ENCODE results near the gene ZFP36L2. TPM values are rescaled to one million over a fixed set of nuclear protein-coding genes. Genes with fewer than 3 reads are reported as not detected.
A peak's percentile ranks its signal among the peaks of the same experiment; 100 is the strongest.

Gene ZFP36L2
- total RNA-seq, 1 experiment from 2014 or later: 34.3 TPM

DNA sequence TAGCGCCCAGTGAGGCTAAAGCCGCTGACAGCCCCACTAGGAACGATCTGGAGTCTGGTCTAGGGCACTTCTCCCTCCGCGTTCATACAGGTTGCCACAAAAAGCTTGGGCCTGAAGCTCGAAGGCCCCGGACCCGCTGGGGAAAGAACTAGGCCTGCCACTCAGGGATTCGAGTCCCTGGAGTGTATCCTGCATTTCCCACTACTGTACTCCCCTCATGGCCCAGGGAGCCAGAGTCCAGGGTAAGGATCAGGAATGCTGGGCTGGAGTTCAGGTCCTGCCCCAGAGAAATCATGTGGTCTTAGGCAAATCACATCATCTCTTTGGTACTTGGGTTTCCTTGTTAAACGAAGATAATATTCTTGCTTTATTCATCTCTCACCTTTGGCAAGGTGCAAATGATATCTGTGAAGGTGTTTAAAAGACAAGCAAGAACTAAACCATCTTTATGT lies 1.4 kb upstream of the ZFP36L2 start:
- 0 out of 2 replicates have a peak, but pooled peaks cover 4% of the 10 kb centered on the region for H4K20me1 ChIP-seq (ENCODE audit: insufficient read depth)
- peaks cover 11% of the 10 kb centered on the region for H3K36me3 ChIP-seq (ENCODE audit: low read depth)
- TF ChIP-seq, protein P1, sequence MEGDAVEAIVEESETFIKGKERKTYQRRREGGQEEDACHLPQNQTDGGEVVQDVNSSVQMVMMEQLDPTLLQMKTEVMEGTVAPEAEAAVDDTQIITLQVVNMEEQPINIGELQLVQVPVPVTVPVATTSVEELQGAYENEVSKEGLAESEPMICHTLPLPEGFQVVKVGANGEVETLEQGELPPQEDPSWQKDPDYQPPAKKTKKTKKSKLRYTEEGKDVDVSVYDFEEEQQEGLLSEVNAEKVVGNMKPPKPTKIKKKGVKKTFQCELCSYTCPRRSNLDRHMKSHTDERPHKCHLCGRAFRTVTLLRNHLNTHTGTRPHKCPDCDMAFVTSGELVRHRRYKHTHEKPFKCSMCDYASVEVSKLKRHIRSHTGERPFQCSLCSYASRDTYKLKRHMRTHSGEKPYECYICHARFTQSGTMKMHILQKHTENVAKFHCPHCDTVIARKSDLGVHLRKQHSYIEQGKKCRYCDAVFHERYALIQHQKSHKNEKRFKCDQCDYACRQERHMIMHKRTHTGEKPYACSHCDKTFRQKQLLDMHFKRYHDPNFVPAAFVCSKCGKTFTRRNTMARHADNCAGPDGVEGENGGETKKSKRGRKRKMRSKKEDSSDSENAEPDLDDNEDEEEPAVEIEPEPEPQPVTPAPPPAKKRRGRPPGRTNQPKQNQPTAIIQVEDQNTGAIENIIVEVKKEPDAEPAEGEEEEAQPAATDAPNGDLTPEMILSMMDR (conservative IDR thresholded peaks at IDR 0.05): peak; percentile 23
- no peak for TF ChIP-seq EZH2 (IDR thresholded peaks at IDR 0.05; ENCODE audit: low read depth)
- ChIA-PET CTCF (interaction anchor here (0.5 to 1.4 kb wide), 5 partner anchors 20 to 265 kb away, joined by 3 to 9 read pairs (median 3); no protein-coding TSS in a partner anchor), POLR2A (ENCODE audit: unreplicated experiment) (interaction anchor here (0.6 to 0.7 kb wide), 3 partner anchors 109 to 256 kb away, joined by 3 to 7 read pairs (median 4); no protein-coding TSS in a partner anchor)
- peak overlapping the region; percentile 78 for H2AFZ ChIP-seq
- H3K4me1 ChIP-seq (replicated peaks; ENCODE audit: insufficient read depth): peaks cover 22% of the 10 kb centered on the region
- no peaks in the 10 kb centered on the region for H3K9me3 ChIP-seq (ENCODE audit: insufficient read depth, low read depth)
- no peak for DNase-seq
- intact Hi-C loops (cut with micrococcal nuclease; ENCODE audit: unreplicated experiment): loop anchor here (1.0 to 5.0 kb wide), 9 partner anchors 49 to 313 kb away; no protein-coding TSS in a partner anchor
- no peaks in the 10 kb centered on the region for H3K9me2 ChIP-seq (ENCODE audit: insufficient read depth)
- peak overlapping the region; percentile 72 for H3K4me3 ChIP-seq
- BruUV-seq (replicated peaks): no TSS peak
- H3K27me3 ChIP-seq (ENCODE audit: insufficient read depth, low read depth): no peaks in the 10 kb centered on the region
- peaks cover 52% of the 10 kb centered on the region for H3K79me2 ChIP-seq (ENCODE audit: low read depth)
- H3F3A ChIP-seq (ENCODE audit: insufficient read depth, low read depth): peaks cover 53% of the 10 kb centered on the region
- peak overlapping the region; percentile 94 for H3K4me2 ChIP-seq
- peak overlapping the region; percentile 92 for H3K27ac ChIP-seq

DNA sequence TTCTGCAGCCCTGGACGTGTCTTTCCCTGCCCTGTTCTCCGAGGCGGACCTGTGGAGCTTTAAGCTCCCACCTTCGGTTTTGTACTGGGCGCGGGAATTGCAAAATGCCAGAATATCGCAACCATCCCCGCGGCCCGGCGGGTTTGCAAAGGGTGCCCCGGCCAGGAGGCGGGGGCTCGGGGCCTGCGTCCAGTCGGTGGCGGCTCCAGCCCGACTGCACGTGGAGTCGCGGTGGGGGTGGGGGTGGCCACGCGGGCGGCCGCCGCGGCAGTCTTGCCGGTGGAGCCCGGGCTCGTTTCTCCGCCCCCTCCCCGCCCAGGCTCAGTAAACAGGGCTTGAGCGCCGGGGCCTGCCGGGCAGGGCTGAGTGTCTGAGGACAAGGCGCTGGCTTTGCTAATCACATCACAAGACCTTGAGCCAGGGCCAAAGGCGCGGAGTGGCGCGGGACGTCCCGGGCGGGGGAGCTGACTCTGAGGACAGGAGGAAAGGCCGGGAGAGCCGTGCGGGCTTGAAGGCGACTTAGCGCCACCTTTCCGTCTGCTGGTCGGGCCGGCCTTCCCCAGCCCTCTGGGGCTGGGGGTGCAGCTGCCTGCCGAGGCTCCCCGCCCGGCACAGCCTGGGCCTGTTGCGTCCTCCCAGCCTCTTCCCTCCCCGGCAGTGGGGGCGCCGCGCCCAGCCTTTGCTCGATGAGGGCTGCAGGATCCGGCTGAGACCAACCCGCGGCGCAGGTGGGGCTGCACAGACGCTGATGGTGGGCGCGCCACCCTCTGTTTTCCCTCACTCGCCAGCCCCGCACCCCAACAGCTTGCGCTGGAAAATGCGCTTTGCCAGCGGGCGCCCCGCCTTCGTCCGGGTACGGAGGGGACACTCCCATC lies 786 bp upstream of the ZFP36L2 start:
- H3F3A ChIP-seq (ENCODE audit: insufficient read depth, low read depth): peaks cover 57% of the 10 kb centered on the region
- no peaks in the 10 kb centered on the region for H3K9me3 ChIP-seq (ENCODE audit: insufficient read depth, low read depth)
- peak overlapping the region; percentile 92 for H3K27ac ChIP-seq
- peak overlapping the region; percentile 78 for H2AFZ ChIP-seq
- H4K20me1 ChIP-seq (ENCODE audit: insufficient read depth): 0 out of 2 replicates have a peak, but pooled peaks cover 9% of the 10 kb centered on the region
- H3K4me1 ChIP-seq (replicated peaks; ENCODE audit: insufficient read depth): peaks cover 29% of the 10 kb centered on the region
- intact Hi-C loops (cut with micrococcal nuclease; ENCODE audit: unreplicated experiment): loop anchor here (1.0 to 5.0 kb wide), 11 partner anchors 48 to 257 kb away; no protein-coding TSS in a partner anchor
- H3K4me2 ChIP-seq: peak overlapping the region; percentile 94
- TF ChIP-seq, protein P1 (conservative IDR thresholded peaks at IDR 0.05): peak; percentile 63; the same call in 1 of the 2 replicates
- no peak for TF ChIP-seq EZH2 (IDR thresholded peaks at IDR 0.05; ENCODE audit: low read depth)
- H3K36me3 ChIP-seq (ENCODE audit: low read depth): peaks cover 18% of the 10 kb centered on the region
- H3K79me2 ChIP-seq (ENCODE audit: low read depth): peaks cover 58% of the 10 kb centered on the region
- H3K4me3 ChIP-seq: peak overlapping the region; percentile 72
- H3K27me3 ChIP-seq (ENCODE audit: insufficient read depth, low read depth): no peaks in the 10 kb centered on the region
- H3K9me2 ChIP-seq (ENCODE audit: insufficient read depth): no peaks in the 10 kb centered on the region
- DNase-seq: peak; percentile 84 to 91
- ChIA-PET POLR2A (ENCODE audit: unreplicated experiment) (interaction anchor here (0.5 to 1.2 kb wide), 21 partner anchors 42 to 774 kb away, joined by 3 to 19 read pairs (median 4); partner anchors contain the start of gene THADA), CTCF (interaction anchor here (0.6 to 1.4 kb wide), 8 partner anchors 19 to 264 kb away, joined by 3 to 9 read pairs (median 4); no protein-coding TSS in a partner anchor)
- BruUV-seq (replicated peaks): TSS peak; percentile 40
